ENCODE measurements around the gene GUCY1B1.

GUCY1B1 gene

DNA sequence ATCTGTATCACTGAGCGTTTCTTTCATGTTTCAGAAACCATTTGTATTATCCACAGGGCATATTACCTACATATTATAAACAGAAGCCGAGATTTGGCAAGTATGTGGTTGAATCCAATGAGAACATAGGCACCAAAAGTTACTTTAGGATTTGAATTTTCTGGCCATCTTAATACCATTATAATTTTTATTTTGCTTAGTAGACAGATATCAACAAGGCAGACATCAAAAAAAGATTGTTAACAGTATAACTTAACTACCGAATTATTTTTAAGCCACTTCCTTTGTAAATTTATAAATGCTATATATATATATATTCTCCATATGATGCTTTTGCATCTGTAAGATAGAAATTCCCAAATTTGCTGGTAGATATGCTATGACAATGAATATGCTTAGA, 2.2 kb downstream of the GUCY1B1 start:
- Histone ChIP-seq H3K27ac (ENCODE audit: low read depth in 2 of 2, low read length in 2 of 2) (no peak overlapping the region), H3K9ac (ENCODE audit: low read depth in 1 of 2, low read length in 2 of 2) (no peak overlapping the region)

DNA sequence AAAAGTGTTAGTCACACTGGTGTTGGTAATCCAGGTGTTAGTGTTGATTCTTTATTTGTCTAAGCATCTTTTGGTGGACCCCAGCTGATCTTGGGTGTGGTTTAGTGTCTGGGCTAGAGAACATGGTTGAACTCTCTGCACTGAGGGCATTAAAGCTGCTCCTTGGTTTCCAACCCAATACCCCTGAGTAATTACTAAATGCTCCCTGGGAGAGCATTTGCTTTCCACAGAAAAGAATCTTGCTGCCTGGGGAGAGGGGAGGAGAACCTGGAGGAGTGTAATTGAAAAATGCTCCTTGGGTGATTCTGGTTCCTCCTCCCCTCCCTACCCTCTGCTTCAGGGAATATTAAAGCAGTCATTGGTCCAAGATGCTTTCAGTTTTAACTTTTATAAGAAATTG, 3.1 kb downstream of the GUCY1B1 start:
- peaks cover 0 to 2% of the 10 kb centered on the region in 2 donors for H3K4me1 ChIP-seq (ENCODE audit: control insufficient read depth in 2 of 2, insufficient read depth in 2 of 2, low read length in 2 of 2)
- no peak overlapping the region for H3K4me3 ChIP-seq (ENCODE audit: low read length in 2 of 2)
- H3K9me3 ChIP-seq (ENCODE audit: control insufficient read depth in 2 of 2, low read length in 2 of 2) = no peaks in the 10 kb centered on the region
- H3K27me3 ChIP-seq (ENCODE audit: control insufficient read depth in 2 of 2, insufficient read depth in 2 of 2, low read length in 2 of 2) = peaks cover 0 to 4% of the 10 kb centered on the region in 2 donors
- no peak overlapping the region for H3K27ac ChIP-seq (ENCODE audit: low read depth in 2 of 2, low read length in 2 of 2)
- H3K9ac ChIP-seq (ENCODE audit: low read depth in 1 of 2, low read length in 2 of 2) = no peak overlapping the region
- H3K36me3 ChIP-seq (ENCODE audit: control insufficient read depth in 2 of 2, insufficient read depth in 2 of 2, low read length in 2 of 2) = no peaks in the 10 kb centered on the region

More for the DNA sequence above, 2.2 kb downstream of the GUCY1B1 start:
- Histone ChIP-seq H3K9me3 (ENCODE audit: control insufficient read depth in 2 of 2, low read length in 2 of 2) (no peaks in the 10 kb centered on the region), H3K4me3 (ENCODE audit: low read length in 2 of 2) (no peak overlapping the region), H3K36me3 (ENCODE audit: control insufficient read depth in 2 of 2, insufficient read depth in 2 of 2, low read length in 2 of 2) (no peaks in the 10 kb centered on the region), H3K27me3 (ENCODE audit: control insufficient read depth in 2 of 2, insufficient read depth in 2 of 2, low read length in 2 of 2) (peaks cover 0 to 4% of the 10 kb centered on the region in 2 donors), H3K4me1 (ENCODE audit: control insufficient read depth in 2 of 2, insufficient read depth in 2 of 2, low read length in 2 of 2) (peaks cover 0 to 2% of the 10 kb centered on the region in 2 donors)

DNA sequence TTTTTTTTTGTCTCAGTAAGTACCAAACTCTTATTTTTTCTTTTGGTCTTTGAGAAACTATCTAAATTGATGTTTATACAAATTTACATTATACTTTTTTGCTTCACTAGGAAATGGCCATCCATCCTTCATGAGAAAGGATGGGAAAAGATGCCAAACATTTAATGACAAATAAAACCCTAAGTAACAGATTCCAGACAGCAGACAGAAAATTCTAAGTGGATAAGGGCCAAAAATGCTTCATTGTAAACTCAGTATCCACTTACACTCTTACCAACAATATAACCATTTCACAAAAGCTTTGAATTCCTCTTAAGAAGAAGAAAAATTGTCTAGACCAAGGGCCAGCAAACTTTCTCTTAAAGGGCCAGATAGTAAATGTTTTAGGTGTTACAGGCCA, 3.5 kb downstream of the GUCY1B1 start:
- no peaks in the 10 kb centered on the region for H3K36me3 ChIP-seq (ENCODE audit: control insufficient read depth in 2 of 2, insufficient read depth in 2 of 2, low read length in 2 of 2)
- H3K9ac ChIP-seq (ENCODE audit: low read depth in 1 of 2, low read length in 2 of 2) = no peak overlapping the region
- H3K27ac ChIP-seq (ENCODE audit: low read depth in 2 of 2, low read length in 2 of 2) = no peak overlapping the region
- peaks cover 0 to 4% of the 10 kb centered on the region in 2 donors for H3K27me3 ChIP-seq (ENCODE audit: control insufficient read depth in 2 of 2, insufficient read depth in 2 of 2, low read length in 2 of 2)
- H3K4me3 ChIP-seq (ENCODE audit: low read length in 2 of 2) = no peak overlapping the region
- peaks cover 0 to 2% of the 10 kb centered on the region in 2 donors for H3K4me1 ChIP-seq (ENCODE audit: control insufficient read depth in 2 of 2, insufficient read depth in 2 of 2, low read length in 2 of 2)
- H3K9me3 ChIP-seq (ENCODE audit: control insufficient read depth in 2 of 2, low read length in 2 of 2) = no peaks in the 10 kb centered on the region

DNA sequence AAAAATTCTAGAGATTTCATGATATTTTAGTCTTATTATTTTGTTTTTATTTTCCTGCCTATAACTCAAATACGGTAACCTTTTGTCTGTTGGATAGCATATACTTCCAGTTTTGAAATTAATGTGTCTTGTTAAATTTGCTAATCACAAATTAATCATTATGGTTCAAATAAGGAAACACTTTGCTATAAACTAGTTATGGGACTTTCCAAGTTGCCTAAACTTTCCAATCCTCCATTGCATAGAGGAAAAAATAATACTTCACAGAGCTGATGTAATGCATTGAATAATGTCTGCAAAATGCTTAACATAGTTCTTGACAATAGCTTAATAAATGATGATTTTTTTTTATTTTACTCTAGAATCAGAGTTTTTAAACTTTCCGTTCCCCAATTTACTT, 4.7 kb downstream of the GUCY1B1 start:
- peaks cover 0 to 2% of the 10 kb centered on the region in 2 donors for H3K4me1 ChIP-seq (ENCODE audit: control insufficient read depth in 2 of 2, insufficient read depth in 2 of 2, low read length in 2 of 2)
- H3K27ac ChIP-seq (ENCODE audit: low read depth in 2 of 2, low read length in 2 of 2) = no peak overlapping the region
- H3K9me3 ChIP-seq (ENCODE audit: control insufficient read depth in 2 of 2, low read length in 2 of 2) = no peaks in the 10 kb centered on the region
- H3K27me3 ChIP-seq (ENCODE audit: control insufficient read depth in 2 of 2, insufficient read depth in 2 of 2, low read length in 2 of 2) = peaks cover 0 to 4% of the 10 kb centered on the region in 2 donors
- no peak overlapping the region for H3K4me3 ChIP-seq (ENCODE audit: low read length in 2 of 2)
- H3K36me3 ChIP-seq (ENCODE audit: control insufficient read depth in 2 of 2, insufficient read depth in 2 of 2, low read length in 2 of 2) = no peaks in the 10 kb centered on the region
- H3K9ac ChIP-seq (ENCODE audit: low read depth in 1 of 2, low read length in 2 of 2) = no peak overlapping the region

DNA sequence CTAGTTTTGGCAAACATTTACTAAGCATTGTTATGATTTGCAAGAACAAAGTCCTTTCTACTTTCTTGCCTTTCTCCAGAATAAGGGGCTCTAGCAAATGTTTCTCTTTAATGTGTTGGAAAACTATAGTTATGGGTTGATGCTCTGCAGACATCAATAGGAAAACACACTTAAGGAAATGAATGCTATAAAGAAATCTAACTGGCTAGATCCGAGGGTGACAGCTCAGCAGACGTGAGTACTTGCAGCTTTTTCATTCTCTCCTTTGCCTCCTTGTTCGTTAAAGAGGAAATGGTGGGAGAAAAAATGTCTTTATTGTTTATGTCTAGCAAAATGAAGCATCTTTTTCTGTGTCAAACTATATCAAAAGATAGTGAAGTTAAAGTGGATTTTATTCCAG, 6.3 kb downstream of the GUCY1B1 start:
- Histone ChIP-seq H3K4me3 (ENCODE audit: low read length in 2 of 2) (no peak overlapping the region), H3K9me3 (ENCODE audit: control insufficient read depth in 2 of 2, low read length in 2 of 2) (no peaks in the 10 kb centered on the region), H3K27me3 (ENCODE audit: control insufficient read depth in 2 of 2, insufficient read depth in 2 of 2, low read length in 2 of 2) (no peaks in the 10 kb centered on the region), H3K9ac (ENCODE audit: low read depth in 1 of 2, low read length in 2 of 2) (no peak overlapping the region), H3K27ac (ENCODE audit: low read depth in 2 of 2, low read length in 2 of 2) (no peak overlapping the region), H3K4me1 (ENCODE audit: control insufficient read depth in 2 of 2, insufficient read depth in 2 of 2, low read length in 2 of 2) (peaks cover 0 to 2% of the 10 kb centered on the region in 2 donors), H3K36me3 (ENCODE audit: control insufficient read depth in 2 of 2, insufficient read depth in 2 of 2, low read length in 2 of 2) (no peaks in the 10 kb centered on the region)

DNA sequence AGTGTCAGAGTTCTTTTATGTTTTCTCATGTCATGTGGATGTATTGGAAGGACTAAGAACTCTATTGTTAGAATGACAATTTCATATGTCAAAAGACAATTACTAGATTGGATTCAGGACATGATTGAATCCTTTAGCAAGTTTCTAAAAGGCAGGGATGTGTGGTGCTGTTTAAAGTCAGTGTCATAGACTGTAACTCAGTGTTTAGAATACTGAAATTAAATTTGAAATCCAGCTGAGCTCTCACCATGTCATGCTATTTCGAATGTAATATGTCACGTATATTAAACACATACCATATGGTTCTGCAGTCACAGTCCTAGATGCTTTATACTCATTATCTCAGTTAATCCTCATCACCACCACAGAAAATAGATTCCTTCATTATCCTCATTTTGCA, 7.8 kb downstream of the GUCY1B1 start:
- no peak overlapping the region for H3K4me3 ChIP-seq (ENCODE audit: low read length in 2 of 2)
- H3K27me3 ChIP-seq (ENCODE audit: control insufficient read depth in 2 of 2, insufficient read depth in 2 of 2, low read length in 2 of 2) = no peaks in the 10 kb centered on the region
- H3K9me3 ChIP-seq (ENCODE audit: control insufficient read depth in 2 of 2, low read length in 2 of 2) = no peaks in the 10 kb centered on the region
- H3K9ac ChIP-seq (ENCODE audit: low read depth in 1 of 2, low read length in 2 of 2) = no peak overlapping the region
- no peaks in the 10 kb centered on the region for H3K36me3 ChIP-seq (ENCODE audit: control insufficient read depth in 2 of 2, insufficient read depth in 2 of 2, low read length in 2 of 2)
- H3K4me1 ChIP-seq (ENCODE audit: control insufficient read depth in 2 of 2, insufficient read depth in 2 of 2, low read length in 2 of 2) = peaks cover 0 to 2% of the 10 kb centered on the region in 2 donors
- H3K27ac ChIP-seq (ENCODE audit: low read depth in 2 of 2, low read length in 2 of 2) = no peak overlapping the region

DNA sequence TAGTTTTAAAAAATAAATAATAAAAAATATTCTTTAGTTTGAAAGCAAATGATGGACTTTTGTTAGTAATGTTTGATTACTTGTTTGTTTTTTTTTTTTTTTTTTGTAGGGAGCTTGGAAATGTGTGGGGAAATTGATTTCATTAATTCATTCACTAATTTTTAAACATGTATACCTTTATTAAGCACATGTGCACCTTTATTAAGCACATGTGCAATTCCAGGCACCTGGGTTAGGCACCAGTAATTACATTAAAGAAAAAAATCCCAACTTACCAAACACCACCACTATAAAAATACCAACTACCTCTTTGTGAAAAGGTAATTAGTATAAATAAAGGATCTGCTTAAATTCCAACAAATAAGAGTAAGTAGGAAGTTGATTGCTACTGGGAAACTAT, 9.5 kb downstream of the GUCY1B1 start:
- no peak overlapping the region for H3K4me3 ChIP-seq (ENCODE audit: low read length in 2 of 2)
- H3K36me3 ChIP-seq (ENCODE audit: control insufficient read depth in 2 of 2, insufficient read depth in 2 of 2, low read length in 2 of 2) = no peaks in the 10 kb centered on the region
- no peak overlapping the region for H3K9ac ChIP-seq (ENCODE audit: low read depth in 1 of 2, low read length in 2 of 2)
- no peaks in the 10 kb centered on the region for H3K9me3 ChIP-seq (ENCODE audit: control insufficient read depth in 2 of 2, low read length in 2 of 2)
- H3K4me1 ChIP-seq (ENCODE audit: control insufficient read depth in 2 of 2, insufficient read depth in 2 of 2, low read length in 2 of 2) = no peaks in the 10 kb centered on the region
- no peak overlapping the region for H3K27ac ChIP-seq (ENCODE audit: low read depth in 2 of 2, low read length in 2 of 2)
- H3K27me3 ChIP-seq (ENCODE audit: control insufficient read depth in 2 of 2, insufficient read depth in 2 of 2, low read length in 2 of 2) = no peaks in the 10 kb centered on the region

DNA sequence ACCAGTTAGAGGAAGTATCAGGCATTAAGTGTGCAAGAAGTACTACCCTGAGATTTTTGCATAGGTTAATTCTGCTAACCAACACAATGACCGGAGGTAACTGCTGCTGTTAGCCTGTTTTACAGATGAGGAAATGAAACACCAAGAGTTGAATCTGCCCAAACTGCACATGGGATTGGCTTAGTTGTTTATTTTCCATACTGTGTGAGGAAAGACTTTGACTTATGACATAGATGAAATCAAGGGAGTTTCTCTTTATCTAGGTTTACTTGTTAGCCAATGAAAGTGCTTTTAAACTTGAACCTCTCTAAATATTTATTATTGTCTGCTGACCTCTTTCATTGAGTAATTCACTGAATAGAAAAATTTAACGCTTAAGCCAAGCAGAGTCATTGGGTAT, 10.3 kb downstream of the GUCY1B1 start:
- Histone ChIP-seq H3K9me3 (ENCODE audit: control insufficient read depth in 2 of 2, low read length in 2 of 2) (no peaks in the 10 kb centered on the region), H3K4me3 (ENCODE audit: low read length in 2 of 2) (no peak overlapping the region), H3K36me3 (ENCODE audit: control insufficient read depth in 2 of 2, insufficient read depth in 2 of 2, low read length in 2 of 2) (no peaks in the 10 kb centered on the region), H3K4me1 (ENCODE audit: control insufficient read depth in 2 of 2, insufficient read depth in 2 of 2, low read length in 2 of 2) (no peaks in the 10 kb centered on the region), H3K27me3 (ENCODE audit: control insufficient read depth in 2 of 2, insufficient read depth in 2 of 2, low read length in 2 of 2) (no peaks in the 10 kb centered on the region), H3K27ac (ENCODE audit: low read depth in 2 of 2, low read length in 2 of 2) (no peak overlapping the region), H3K9ac (ENCODE audit: low read depth in 1 of 2, low read length in 2 of 2) (no peak overlapping the region)

DNA sequence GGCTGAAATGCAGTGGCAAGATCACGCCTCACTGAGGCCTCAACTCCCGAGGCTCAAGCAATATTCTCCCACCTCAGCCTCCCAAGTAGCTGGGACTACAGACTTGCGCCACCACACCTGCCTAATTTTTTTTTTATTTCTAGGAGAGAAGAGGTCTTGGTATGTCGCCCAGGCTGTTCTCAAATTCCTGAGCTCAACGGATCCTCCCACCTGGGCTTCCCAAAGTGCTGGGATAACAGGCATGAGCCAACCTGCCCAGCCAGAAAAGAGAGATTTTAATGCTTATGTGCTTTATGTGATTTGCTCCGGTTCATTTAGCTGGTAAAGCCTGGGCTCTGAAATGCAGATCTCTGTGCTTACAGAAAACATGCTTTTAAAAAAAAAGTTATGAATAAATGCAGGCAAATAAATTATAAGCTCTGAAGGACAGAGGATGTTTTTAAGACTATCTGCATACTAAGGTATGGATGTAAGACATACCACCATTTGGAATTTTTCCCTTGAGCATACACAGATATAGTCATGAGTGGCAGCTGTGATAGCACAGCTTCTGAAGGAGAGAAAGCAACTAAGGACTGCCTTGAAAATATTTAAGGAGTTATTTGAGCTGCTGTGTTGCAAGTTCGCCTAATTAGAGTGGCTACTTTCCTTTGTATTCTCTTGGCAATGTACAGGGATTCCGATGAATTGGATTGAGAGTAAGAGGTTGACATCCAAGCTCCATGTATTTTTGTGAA, 13.8 kb downstream of the GUCY1B1 start:
- Histone ChIP-seq H3K27me3 (ENCODE audit: control insufficient read depth in 2 of 2, insufficient read depth in 2 of 2, low read length in 2 of 2) (no peaks in the 10 kb centered on the region), H3K4me1 (ENCODE audit: control insufficient read depth in 2 of 2, insufficient read depth in 2 of 2, low read length in 2 of 2) (no peaks in the 10 kb centered on the region), H3K9me3 (ENCODE audit: control insufficient read depth in 2 of 2, low read length in 2 of 2) (no peaks in the 10 kb centered on the region), H3K36me3 (ENCODE audit: control insufficient read depth in 2 of 2, insufficient read depth in 2 of 2, low read length in 2 of 2) (no peaks in the 10 kb centered on the region), H3K4me3 (ENCODE audit: low read length in 2 of 2) (no peak overlapping the region), H3K9ac (ENCODE audit: low read depth in 1 of 2, low read length in 2 of 2) (no peak overlapping the region), H3K27ac (ENCODE audit: low read depth in 2 of 2, low read length in 2 of 2) (no peak overlapping the region)

DNA sequence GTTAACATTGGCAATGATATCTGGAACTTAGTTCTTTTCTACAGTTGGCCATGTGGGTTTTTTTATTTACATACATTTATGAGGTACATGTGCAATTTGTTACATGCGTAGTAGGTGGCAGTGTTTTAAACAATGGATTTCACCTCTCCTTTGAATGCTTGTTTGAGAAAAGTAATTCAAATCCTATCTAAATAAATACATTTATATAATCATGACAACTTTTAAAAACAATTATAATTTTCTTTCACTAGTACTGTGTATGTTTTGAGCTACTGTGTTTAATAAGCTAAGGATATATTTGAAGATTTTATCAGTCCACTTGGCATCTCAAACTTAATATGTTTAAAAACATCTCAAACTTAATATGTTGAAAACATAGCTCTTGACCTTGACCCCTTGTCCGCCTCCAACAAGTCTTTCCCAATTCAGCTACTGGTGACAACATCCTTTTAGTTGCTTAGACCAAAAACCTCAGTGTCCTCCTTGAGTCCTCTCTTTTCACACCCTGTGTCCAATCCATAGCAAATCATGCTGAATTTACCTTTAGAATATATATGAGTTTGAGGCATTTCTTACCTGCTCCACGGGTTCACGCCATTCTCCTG, 14.5 kb downstream of the GUCY1B1 start:
- no peaks in the 10 kb centered on the region for H3K4me1 ChIP-seq (ENCODE audit: control insufficient read depth in 2 of 2, insufficient read depth in 2 of 2, low read length in 2 of 2)
- no peak overlapping the region for H3K9ac ChIP-seq (ENCODE audit: low read depth in 1 of 2, low read length in 2 of 2)
- H3K4me3 ChIP-seq (ENCODE audit: low read length in 2 of 2) = no peak overlapping the region
- H3K27me3 ChIP-seq (ENCODE audit: control insufficient read depth in 2 of 2, insufficient read depth in 2 of 2, low read length in 2 of 2) = no peaks in the 10 kb centered on the region
- H3K9me3 ChIP-seq (ENCODE audit: control insufficient read depth in 2 of 2, low read length in 2 of 2) = no peaks in the 10 kb centered on the region
- no peak overlapping the region for H3K27ac ChIP-seq (ENCODE audit: low read depth in 2 of 2, low read length in 2 of 2)
- H3K36me3 ChIP-seq (ENCODE audit: control insufficient read depth in 2 of 2, insufficient read depth in 2 of 2, low read length in 2 of 2) = no peaks in the 10 kb centered on the region
